GM19438 (cell line): Measurements from ENCODE around the gene COMMD8.
"Not testable (repeated sequence)": the region's sequence is repeated elsewhere in the genome, so short reads cannot be mapped to it uniquely, and the experiment has no call there.

Experiments used
- ATAC-seq: cut with Tn5 transposase; IDR thresholded peaks from one replicate; pipeline ENCODE4 v1.9.1; 2021; ENCODE audit warnings: low read depth; ENCODE audit not compliant: unreplicated experiment

COMMD8 gene

GRCh38 chr4:47463235-47463956 lies at the start of gene COMMD8:
Gene COMMD8, minus strand, starts transcription at chr4:47463702. Its CDS starts 51 bp downstream, at chr4:47463651.
- ATAC-seq, result peak; percentile 90

- peak; percentile 98 for ATAC-seq
These were observed 47.1 kb upstream of the COMMD8 start for GRCh38 chr4:47510506-47511143.

- ATAC-seq, result no peak
These were observed 42.2 kb upstream of the COMMD8 start for GRCh38 chr4:47505666-47506065.

GRCh38 chr4:47505147-47505546 lies 41.6 kb upstream of the COMMD8 start:
- ATAC-seq, result no peak

- no peak for ATAC-seq
These were observed 37.3 kb upstream of the COMMD8 start for GRCh38 chr4:47500776-47501175.

GRCh38 chr4:47499700-47500099 lies 36.2 kb upstream of the COMMD8 start:
- no peak for ATAC-seq

GRCh38 chr4:47498899-47499298 lies 35.4 kb upstream of the COMMD8 start:
- no peak for ATAC-seq

GRCh38 chr4:47494124-47494430 lies 30.6 kb upstream of the COMMD8 start:
- no peak for ATAC-seq

- no peak for ATAC-seq
These were observed 30.0 kb upstream of the COMMD8 start for GRCh38 chr4:47493238-47494123.

GRCh38 chr4:47490550-47490949 lies 27.0 kb upstream of the COMMD8 start:
- peak; percentile 81 for ATAC-seq

GRCh38 chr4:47488706-47489105 lies 25.2 kb upstream of the COMMD8 start:
- no peak for ATAC-seq

GRCh38 chr4:47486727-47487126 lies 23.2 kb upstream of the COMMD8 start:
- ATAC-seq, result not testable (repeated sequence)

GRCh38 chr4:47486231-47486673 lies 22.8 kb upstream of the COMMD8 start:
- no peak for ATAC-seq

GRCh38 chr4:47485768-47486167 lies 22.3 kb upstream of the COMMD8 start:
- peak; percentile 1 for ATAC-seq

GRCh38 chr4:47485047-47485692 lies 21.7 kb upstream of the COMMD8 start, which contains the start of gene ATP10D:
Gene ATP10D, plus strand, starts transcription at chr4:47485275. Its CDS starts 27,266 bp downstream, at chr4:47512541.
- ATAC-seq, result peak; percentile 97

GRCh38 chr4:47484168-47484567 lies 20.7 kb upstream of the COMMD8 start:
- ATAC-seq, result no peak

- ATAC-seq, result no peak
These were observed 20.2 kb upstream of the COMMD8 start for GRCh38 chr4:47483745-47484144.

GRCh38 chr4:47482326-47482725 lies 18.8 kb upstream of the COMMD8 start:
- no peak for ATAC-seq

GRCh38 chr4:47478804-47479203 lies 15.3 kb upstream of the COMMD8 start:
- no peak for ATAC-seq

- no peak for ATAC-seq
These were observed 11.9 kb upstream of the COMMD8 start for GRCh38 chr4:47475411-47475810.

GRCh38 chr4:47474799-47475198 lies 11.3 kb upstream of the COMMD8 start:
- ATAC-seq, result no peak
